Islet of Langerhans (tissue), 1 donor: ENCODE data around the gene HOXB9.

ENCODE experiments used
- FAIRE-seq: peaks from one replicate; lab custom pipeline; 2011; peaks lifted over from hg19 to GRCh38; lab: Jason Lieb, UNC

Gene HOXB9

GRCh38 chr17:48624118-48624517 lies 2.0 kb downstream of the HOXB9 start:
- FAIRE-seq, result no peak

GRCh38 chr17:48623583-48623982 lies 2.6 kb downstream of the HOXB9 start:
- FAIRE-seq, result no peak

DNA sequence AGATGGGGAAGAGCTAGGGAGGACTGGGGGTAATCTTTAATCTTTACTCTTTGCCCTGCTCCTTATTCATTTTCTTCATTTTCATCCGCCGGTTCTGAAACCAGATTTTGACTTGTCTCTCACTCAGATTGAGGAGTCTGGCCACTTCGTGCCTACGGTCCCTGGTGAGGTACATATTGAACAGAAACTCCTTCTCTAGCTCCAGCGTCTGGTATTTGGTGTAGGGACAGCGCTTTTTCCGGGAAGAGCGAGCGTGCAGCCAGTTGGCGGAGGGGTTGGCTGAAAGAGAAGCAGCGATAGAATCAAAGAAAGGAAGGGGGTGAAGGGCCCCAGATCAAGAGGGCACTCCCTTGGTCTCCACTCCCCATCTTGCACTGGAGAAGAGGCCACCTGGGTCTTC lies 3.3 kb downstream of the HOXB9 start:
- FAIRE-seq, result no peak

- no peak for FAIRE-seq
These were observed 4.5 kb downstream of the HOXB9 start for GRCh38 chr17:48621410-48622392.

- FAIRE-seq, result no peak
These were observed 5.6 kb downstream of the HOXB9 start for GRCh38 chr17:48620461-48621139.

DNA sequence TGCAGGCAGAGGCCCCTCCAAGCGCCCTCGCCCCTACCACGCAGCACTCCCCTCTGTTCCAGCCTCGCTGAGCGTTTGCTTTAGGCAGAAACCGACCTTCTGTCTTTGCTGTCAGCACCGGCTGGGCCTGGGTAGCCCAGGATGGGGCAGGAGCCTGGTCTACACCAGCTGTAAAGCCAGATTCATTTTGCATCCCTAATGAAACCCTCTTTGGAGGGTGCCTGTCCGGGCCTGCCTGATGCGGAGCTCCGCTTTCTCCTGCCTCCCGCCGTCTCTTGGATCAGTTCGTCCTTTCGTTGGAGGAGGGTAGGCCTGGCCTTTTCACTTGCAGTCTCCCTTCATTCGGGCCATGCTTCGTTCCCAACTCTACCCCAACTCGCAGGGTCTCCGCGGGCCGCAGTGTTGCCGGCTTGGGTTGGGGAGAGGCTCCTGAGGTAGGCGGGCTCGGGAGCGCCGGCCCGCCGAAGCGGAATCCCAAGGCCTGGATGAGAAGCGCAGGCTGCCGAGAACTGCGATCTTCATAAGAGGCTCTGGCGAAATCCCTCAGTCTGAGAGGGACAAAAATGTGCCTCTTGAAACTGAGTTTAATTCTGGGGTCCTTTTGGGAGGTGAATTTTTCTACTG lies 6.2 kb downstream of the HOXB9 start:
- no peak for FAIRE-seq

GRCh38 chr17:48618256-48618896 lies 7.8 kb downstream of the HOXB9 start:
- FAIRE-seq, result no peak

DNA sequence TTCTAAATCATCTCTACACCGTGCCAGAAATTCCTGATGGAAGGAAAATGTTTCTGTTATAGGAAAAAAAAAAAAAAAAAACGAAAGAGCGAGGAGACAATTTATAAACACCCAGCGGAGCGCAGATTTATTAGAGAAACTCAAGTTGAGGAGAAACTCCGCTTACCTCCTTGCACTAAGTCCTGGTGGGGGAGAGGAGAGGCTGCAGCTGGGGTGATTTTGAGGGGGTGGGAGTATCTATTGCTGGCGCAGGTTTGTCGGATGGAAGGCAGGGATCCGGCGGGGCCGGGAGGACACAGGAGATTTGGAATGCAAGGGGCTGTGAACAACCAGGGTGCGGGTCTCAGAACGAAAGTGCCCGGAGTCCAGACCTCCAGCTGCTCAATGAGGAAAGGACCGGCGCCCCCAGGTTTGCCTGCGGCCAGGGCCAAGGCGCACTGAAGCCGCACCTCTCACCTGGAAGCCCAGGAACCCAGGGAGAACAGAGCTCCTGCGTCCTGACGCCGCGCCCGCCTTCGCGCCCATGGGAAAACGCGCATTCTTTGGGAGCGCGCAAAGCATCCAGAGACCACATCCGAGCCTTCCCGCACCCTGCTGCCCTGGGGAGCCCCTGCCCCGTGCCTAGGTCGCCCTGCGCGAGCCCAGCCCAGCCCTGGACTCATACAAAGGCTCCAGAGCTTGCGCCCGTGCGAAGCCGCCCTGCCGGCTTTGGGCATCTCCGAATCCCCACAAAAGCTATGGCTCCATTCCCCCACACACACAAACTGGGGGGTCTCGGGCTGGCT lies 8.5 kb downstream of the HOXB9 start:
- FAIRE-seq, result no peak

GRCh38 chr17:48616717-48617470 lies 9.3 kb downstream of the HOXB9 start:
- no peak for FAIRE-seq

GRCh38 chr17:48615963-48616716 lies 10.0 kb downstream of the HOXB9 start:
- no peak for FAIRE-seq

- no peak for FAIRE-seq
These were observed 10.9 kb downstream of the HOXB9 start, which contains the start of gene HOXB8 for GRCh38 chr17:48615047-48615962. Gene HOXB8 (minus strand): TSS chr17:48615292. CDS start chr17:48614704, 588 bp downstream.

- FAIRE-seq, result no peak
These were observed 12.1 kb downstream of the HOXB9 start for GRCh38 chr17:48613862-48614694.

DNA sequence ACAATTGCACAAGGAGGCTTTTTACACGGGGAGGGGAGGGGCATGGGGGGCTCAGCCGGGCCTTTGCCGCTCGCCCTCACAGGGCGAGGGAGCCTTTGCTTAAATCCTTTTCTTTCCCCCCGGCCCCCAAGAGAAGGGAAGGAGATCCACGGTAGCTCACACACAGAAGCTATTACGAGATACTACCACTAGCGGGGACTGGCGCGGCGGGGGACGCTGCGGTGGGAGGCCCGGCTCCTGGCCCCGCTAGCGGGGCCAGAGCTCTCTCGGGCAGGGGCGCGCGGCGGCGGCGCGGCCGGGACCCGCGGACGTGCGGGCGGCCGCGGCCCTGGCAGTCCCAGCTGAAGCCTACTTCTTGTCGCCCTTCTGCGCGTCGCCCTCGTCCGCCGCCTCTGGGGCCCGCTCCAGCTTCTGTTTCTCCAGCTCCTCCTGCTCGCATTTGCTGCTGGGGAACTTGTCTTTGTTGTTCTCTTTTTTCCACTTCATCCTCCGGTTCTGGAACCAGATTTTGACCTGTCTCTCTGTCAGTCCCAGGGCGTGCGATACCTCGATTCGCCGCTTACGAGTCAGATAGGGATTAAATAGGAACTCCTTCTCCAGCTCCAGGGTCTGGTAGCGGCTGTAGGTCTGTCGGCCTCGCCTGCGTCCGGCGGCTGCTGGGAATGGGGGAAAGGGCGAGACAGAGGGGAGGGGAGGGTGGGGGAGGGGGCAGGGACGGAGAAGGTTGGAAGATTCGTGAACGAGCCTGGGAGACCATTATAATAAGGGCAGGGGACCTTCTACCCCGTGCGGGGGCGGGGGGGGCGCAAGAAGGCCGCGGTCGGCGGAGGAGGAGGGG lies 13.1 kb downstream of the HOXB9 start:
- FAIRE-seq, result no peak

DNA sequence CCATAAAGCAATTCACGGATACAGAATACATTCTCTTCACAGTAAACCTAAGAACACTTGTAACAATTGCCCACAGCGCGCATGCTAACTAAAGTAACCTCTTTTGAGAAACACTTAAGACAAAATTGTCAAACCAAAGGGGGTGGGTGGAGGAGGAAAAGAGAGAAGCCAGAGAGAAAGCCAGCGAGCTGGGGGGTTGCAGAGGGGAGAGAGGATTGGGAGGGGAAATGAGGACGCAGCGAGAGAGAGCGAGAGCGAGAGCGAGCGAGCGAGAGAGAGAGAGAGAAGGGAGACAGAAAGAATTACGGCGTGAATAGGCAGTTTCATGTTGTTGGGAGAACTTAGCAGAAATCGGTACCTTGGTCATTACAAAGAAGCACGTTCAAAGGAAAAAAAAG lies 13.7 kb downstream of the HOXB9 start:
- FAIRE-seq, result no peak

- no peak for FAIRE-seq
These were observed 14.3 kb downstream of the HOXB9 start for GRCh38 chr17:48611681-48612455.

- no peak for FAIRE-seq
These were observed 14.9 kb downstream of the HOXB9 start for GRCh38 chr17:48611213-48611612.
